DND-41 (cell line): ENCODE results near the gene CCDC27.

Experiments used
- ATAC-seq: fragments of 200-7000 bp; cut with Tn5 transposase; 3 replicates; pipeline ENCODE4 v1.9.1; 2021; ENCODE audit warnings: low read depth; ENCODE audit not compliant: insufficient read depth
- DNase-seq: peaks from one replicate; pipeline ENCODE4 v3.0.0-alpha.2; 2020
- H2AFZ ChIP-seq: 2 replicates; pipeline ENCODE4 v1.6.0; 2012; ENCODE audit warnings: low read depth, low read length
- H3K27ac ChIP-seq: 2 replicates; pipeline ENCODE4 v1.5.1; 2012; ENCODE audit warnings: low read length, inconsistent platforms
- H3K27me3 ChIP-seq: fragments of 200-600 bp; sonication (generic); 2 replicates; pipeline ENCODE4 v1.6.0; 2012; ENCODE audit warnings: low read length, mild to moderate bottlenecking, inconsistent platforms; ENCODE audit not compliant: insufficient read depth, poor library complexity
- H3K36me3 ChIP-seq: 2 replicates; pipeline ENCODE4 v1.5.1; 2012; ENCODE audit warnings: low read length, inconsistent platforms; ENCODE audit not compliant: insufficient read depth
- H3K4me1 ChIP-seq: 2 replicates; pipeline ENCODE4 v1.5.1; 2012; ENCODE audit warnings: mild to moderate bottlenecking, low read length; ENCODE audit not compliant: insufficient read depth
- H3K4me2 ChIP-seq: 2 replicates; pipeline ENCODE4 v1.6.0; 2012; ENCODE audit warnings: mild to moderate bottlenecking, moderate library complexity, low read length, inconsistent platforms; ENCODE audit not compliant: insufficient read depth
- H3K4me3 ChIP-seq, 2 experiments: fragments of 200-600 bp in 1 of 2; shearing (Covaris generic) in 1 of 2; 2 replicates each; pipeline ENCODE4 v1.5.1; 2012 to 2016; ENCODE audit warnings: inconsistent platforms in 2 of 2, low read length in 2 of 2, mild to moderate bottlenecking in 2 of 2, low read depth in 1 of 2, moderate library complexity in 1 of 2
- H3K79me2 ChIP-seq: 2 replicates; pipeline ENCODE4 v1.6.0; 2012; ENCODE audit warnings: low read length, inconsistent platforms; ENCODE audit not compliant: insufficient read depth
- H3K9ac ChIP-seq: 2 replicates; pipeline ENCODE4 v1.6.0; 2012; ENCODE audit warnings: low read depth, mild to moderate bottlenecking, inconsistent platforms, low read length, moderate library complexity
- H3K9me3 ChIP-seq: 2 replicates; pipeline ENCODE4 v1.5.1; 2012; ENCODE audit warnings: low read length, moderate library complexity, mild to moderate bottlenecking, inconsistent platforms; ENCODE audit not compliant: insufficient read depth, severe bottlenecking
- H4K20me1 ChIP-seq: 2 replicates; pipeline ENCODE4 v1.6.0; 2012; ENCODE audit warnings: low read length; ENCODE audit not compliant: insufficient read depth
- EZH2 ChIP-seq: IDR thresholded peaks from 3 replicates; pipeline ENCODE4 v1.6.1; 2012; ENCODE audit warnings: borderline replicate concordance, low read depth, mild to moderate bottlenecking, moderate library complexity, low read length, inconsistent platforms; ENCODE audit not compliant: severe bottlenecking
- TF ChIP-seq, protein P1 (sequence below): IDR thresholded peaks from 2 replicates; pipeline ENCODE4 v1.5.1; 2012; ENCODE audit warnings: borderline replicate concordance, low read length, moderate library complexity, mild to moderate bottlenecking; ENCODE audit not compliant: poor library complexity, severe bottlenecking; ENCODE audit errors: extremely low read depth

Gene CCDC27

DNA sequence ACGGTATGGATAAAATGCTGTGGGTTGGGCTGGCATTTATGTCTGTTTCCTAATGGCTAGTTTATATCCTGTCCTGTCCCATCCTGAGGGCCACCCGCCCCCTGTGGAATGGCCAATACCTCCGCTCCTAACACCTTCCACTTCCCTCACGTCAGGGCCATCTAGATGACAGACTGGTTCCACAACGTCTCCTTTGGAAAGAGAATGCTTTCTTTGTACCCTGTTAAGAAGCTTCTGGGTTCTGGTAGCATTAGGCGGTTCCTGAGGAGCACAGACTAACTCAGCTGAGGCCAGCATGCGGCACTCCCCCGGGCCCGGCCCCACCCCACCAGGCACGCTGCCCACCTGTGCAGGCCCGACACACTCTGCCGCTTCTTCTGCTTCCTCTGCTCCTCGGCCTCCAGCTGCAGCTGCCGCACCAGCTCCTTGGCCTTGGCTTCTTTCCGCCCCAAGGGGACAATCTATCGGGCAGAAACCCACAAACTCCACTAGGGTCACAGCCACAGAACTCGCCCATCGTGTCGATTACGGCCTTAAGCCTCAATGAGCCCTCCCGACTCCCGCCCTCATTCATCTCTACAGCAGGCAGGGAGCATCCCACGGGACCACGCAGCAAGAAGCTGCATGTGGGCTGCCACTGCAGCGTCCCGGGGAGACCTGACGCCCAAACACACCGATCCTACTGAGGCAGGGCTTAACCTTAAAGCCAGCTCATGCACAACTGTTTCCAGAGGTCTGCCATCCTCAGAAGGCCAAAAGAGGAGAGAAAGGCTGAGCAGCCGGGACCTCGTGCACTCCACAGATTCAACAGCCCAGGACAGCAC is 31.6 kb downstream of the CCDC27 start:
- Histone ChIP-seq H3K79me2 (peaks cover 12% of the 10 kb centered on the region), H3K4me2 (no peak overlapping the region), H4K20me1 (peaks cover 24% of the 10 kb centered on the region), H3K9ac (no peak overlapping the region), H3K4me3 (no peak overlapping the region), H3K27me3 (no peaks in the 10 kb centered on the region), H2AFZ (no peak overlapping the region), H3K27ac (no peak overlapping the region), H3K36me3 (peaks cover 97% of the 10 kb centered on the region), H3K9me3 (no peaks in the 10 kb centered on the region), H3K4me1 (no peaks in the 10 kb centered on the region)
- no peak for TF ChIP-seq EZH2
- TF ChIP-seq, protein P1, sequence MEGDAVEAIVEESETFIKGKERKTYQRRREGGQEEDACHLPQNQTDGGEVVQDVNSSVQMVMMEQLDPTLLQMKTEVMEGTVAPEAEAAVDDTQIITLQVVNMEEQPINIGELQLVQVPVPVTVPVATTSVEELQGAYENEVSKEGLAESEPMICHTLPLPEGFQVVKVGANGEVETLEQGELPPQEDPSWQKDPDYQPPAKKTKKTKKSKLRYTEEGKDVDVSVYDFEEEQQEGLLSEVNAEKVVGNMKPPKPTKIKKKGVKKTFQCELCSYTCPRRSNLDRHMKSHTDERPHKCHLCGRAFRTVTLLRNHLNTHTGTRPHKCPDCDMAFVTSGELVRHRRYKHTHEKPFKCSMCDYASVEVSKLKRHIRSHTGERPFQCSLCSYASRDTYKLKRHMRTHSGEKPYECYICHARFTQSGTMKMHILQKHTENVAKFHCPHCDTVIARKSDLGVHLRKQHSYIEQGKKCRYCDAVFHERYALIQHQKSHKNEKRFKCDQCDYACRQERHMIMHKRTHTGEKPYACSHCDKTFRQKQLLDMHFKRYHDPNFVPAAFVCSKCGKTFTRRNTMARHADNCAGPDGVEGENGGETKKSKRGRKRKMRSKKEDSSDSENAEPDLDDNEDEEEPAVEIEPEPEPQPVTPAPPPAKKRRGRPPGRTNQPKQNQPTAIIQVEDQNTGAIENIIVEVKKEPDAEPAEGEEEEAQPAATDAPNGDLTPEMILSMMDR, result no peak
- no peak for ATAC-seq
- no peak for DNase-seq

DNA sequence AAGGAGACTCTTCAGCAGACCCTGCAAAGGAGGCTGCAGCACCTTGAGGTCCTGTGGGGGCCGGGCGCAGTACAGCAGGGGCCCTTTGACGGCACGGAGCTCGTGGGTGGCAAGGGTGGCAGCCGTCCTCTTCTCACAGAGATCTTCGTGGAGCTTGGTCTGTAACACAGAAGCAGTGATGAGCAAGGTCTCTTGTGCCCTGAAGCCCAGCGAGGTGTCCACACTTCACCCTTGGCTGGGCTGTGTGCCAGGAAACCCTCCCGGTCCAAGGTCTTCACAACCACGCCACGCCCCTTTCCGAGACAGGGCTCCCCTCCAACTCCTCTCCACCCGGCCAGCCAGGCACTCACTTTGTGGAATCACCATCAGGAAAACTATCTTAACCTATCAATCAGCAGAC is 32.8 kb downstream of the CCDC27 start:
- Histone ChIP-seq H3K79me2 (peaks cover 24% of the 10 kb centered on the region), H3K9ac (no peak overlapping the region), H4K20me1 (peaks cover 36% of the 10 kb centered on the region), H3K27me3 (no peaks in the 10 kb centered on the region), H2AFZ (no peak overlapping the region), H3K4me2 (no peak overlapping the region), H3K4me1 (no peaks in the 10 kb centered on the region), H3K4me3 (no peak overlapping the region), H3K36me3 (peaks cover 90% of the 10 kb centered on the region), H3K9me3 (no peaks in the 10 kb centered on the region), H3K27ac (no peak overlapping the region)
- no peak for TF ChIP-seq EZH2
- TF ChIP-seq, protein P1, result no peak
- DNase-seq (no peak), ATAC-seq (no peak; the same call in 2 of the 3 replicates)

DNA sequence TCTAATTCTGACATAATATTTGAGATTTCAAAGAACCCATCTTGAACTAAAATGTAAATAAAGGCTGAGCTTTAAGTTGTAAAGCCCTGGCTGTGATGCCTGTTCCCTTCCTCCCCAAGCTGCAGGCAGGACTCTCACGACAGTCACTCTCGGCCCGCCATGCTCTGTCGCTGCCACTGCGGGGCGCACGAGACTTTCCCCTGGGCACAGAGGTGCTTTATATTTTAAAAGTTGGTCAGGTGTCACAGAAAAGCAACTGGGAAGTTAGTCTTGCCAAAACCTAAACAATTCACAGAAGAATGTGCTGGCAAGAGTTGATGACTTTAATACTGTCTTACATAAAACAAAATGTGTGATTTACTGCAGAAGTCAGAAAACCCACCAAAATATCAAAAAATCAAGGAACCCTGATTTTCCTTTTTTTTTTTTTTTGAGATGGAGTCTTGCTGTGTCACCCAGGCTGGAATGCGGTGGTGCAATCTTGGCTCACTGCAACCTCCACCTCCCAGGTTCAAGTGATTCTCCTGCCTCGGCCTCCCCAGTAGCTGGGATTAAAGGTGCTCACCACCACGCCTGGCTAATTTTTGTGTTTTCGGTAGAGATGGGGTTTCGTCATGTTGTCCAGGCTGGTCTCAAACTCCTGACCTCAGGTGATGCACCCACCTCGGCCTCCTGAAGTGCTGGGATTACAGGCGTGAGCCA is 33.4 kb downstream of the CCDC27 start:
- Histone ChIP-seq H2AFZ (no peak overlapping the region), H4K20me1 (peaks cover 42% of the 10 kb centered on the region), H3K27me3 (no peaks in the 10 kb centered on the region), H3K9ac (no peak overlapping the region), H3K79me2 (peaks cover 30% of the 10 kb centered on the region), H3K27ac (no peak overlapping the region), H3K9me3 (no peaks in the 10 kb centered on the region), H3K4me3 (no peak overlapping the region), H3K36me3 (peaks cover 90% of the 10 kb centered on the region), H3K4me2 (no peak overlapping the region), H3K4me1 (no peaks in the 10 kb centered on the region)
- no peak for DNase-seq
- no peak for TF ChIP-seq EZH2
- TF ChIP-seq, protein P1, result peak; percentile 49
- ATAC-seq, result 0 out of 3 replicates have a peak, but pooled peaks have one; percentile 40
